ENCODE results near the gene ENC1. TPM values are rescaled to one million over a fixed set of nuclear protein-coding genes. Genes with fewer than 3 reads are reported as not detected.

Gene ENC1
- total RNA-seq, 2 experiments from 2014 or later, result 12.1 to 25.9 TPM

DNA sequence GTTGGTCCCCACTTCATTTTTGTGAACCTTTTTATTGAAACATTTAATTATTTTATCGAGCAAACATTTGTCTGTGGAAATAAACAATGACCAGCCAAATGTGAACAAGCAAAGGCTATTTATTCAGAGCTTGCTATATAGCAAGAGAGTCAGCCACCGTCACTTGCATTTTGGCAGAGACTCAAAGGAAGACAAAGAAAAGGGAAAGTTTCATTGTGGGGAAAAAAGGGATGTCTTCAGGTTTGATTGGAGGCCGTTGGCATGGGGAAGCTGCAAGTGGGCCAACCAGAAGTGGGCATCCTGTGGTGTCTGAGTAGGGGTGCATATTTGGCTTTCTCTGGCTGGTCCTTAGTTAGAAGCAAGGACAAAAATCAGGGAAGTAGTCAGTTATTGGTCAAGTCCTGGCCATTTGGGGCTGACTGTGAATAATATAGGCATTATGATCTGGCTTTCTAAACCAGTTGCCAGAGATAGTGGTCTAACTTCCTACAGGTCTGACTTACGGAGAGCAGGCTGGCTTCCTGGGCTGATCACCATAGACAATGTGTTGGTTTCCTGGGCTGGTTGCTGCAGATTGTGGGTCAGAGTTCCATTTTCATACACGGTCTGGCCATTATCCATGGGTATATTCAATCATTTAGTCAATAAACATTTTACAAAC lies 16.6 kb downstream of the ENC1 start:
- Histone ChIP-seq H3K79me2 (ENCODE audit: insufficient read depth, low read depth, low read length) (no peaks in the 10 kb centered on the region), H2AFZ (ENCODE audit: low read length) (no peak overlapping the region), H3K9me2 (ENCODE audit: insufficient read depth, low read length) (no peaks in the 10 kb centered on the region), H4K20me1 (ENCODE audit: insufficient read depth, low read length) (no peaks in the 10 kb centered on the region), H3K4me2 (ENCODE audit: low read length) (no peak overlapping the region), H3K4me3 (ENCODE audit: low read depth, low read length, poor library complexity, severe bottlenecking) (no peak overlapping the region), H3K36me3 (ENCODE audit: insufficient read depth, low read length) (no peaks in the 10 kb centered on the region), H3K9me3 (ENCODE audit: low read length) (no peaks in the 10 kb centered on the region), H3K27ac (ENCODE audit: low read depth, low read length, poor library complexity, severe bottlenecking) (no peak overlapping the region), H3K4me1 (ENCODE audit: insufficient read depth, low read length, poor library complexity, severe bottlenecking) (no peaks in the 10 kb centered on the region)
- CTCF ChIA-PET (ENCODE audit: unreplicated experiment), result no interaction called here
- POLR2A ChIA-PET, result no interaction called here
- BruUV-seq (replicated peaks), result no TSS peak
- TF ChIP-seq, protein P1, sequence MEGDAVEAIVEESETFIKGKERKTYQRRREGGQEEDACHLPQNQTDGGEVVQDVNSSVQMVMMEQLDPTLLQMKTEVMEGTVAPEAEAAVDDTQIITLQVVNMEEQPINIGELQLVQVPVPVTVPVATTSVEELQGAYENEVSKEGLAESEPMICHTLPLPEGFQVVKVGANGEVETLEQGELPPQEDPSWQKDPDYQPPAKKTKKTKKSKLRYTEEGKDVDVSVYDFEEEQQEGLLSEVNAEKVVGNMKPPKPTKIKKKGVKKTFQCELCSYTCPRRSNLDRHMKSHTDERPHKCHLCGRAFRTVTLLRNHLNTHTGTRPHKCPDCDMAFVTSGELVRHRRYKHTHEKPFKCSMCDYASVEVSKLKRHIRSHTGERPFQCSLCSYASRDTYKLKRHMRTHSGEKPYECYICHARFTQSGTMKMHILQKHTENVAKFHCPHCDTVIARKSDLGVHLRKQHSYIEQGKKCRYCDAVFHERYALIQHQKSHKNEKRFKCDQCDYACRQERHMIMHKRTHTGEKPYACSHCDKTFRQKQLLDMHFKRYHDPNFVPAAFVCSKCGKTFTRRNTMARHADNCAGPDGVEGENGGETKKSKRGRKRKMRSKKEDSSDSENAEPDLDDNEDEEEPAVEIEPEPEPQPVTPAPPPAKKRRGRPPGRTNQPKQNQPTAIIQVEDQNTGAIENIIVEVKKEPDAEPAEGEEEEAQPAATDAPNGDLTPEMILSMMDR (conservative IDR thresholded peaks at IDR 0.05; ENCODE audit: low read length), result no peak
- TF ChIP-seq EZH2phosphoT487 (IDR thresholded peaks at IDR 0.05; ENCODE audit: borderline replicate concordance, low read depth, low read length), result no peak
- no peak for DNase-seq (ENCODE audit: low spot score)
- intact Hi-C loops (cut with micrococcal nuclease; ENCODE audit: unreplicated experiment), result no loop called here

GRCh38 chr5:74623006-74623611 lies 17.4 kb downstream of the ENC1 start:
- H3K27ac ChIP-seq (ENCODE audit: low read depth, low read length, poor library complexity, severe bottlenecking), result no peak overlapping the region
- BruUV-seq (replicated peaks), result no TSS peak
- ChIA-PET CTCF (ENCODE audit: unreplicated experiment) (no interaction called here), POLR2A (no interaction called here)
- H3K36me3 ChIP-seq (ENCODE audit: insufficient read depth, low read length), result no peaks in the 10 kb centered on the region
- H3K4me2 ChIP-seq (ENCODE audit: low read length), result no peak overlapping the region
- intact Hi-C loops (cut with micrococcal nuclease; ENCODE audit: unreplicated experiment), result no loop called here
- H2AFZ ChIP-seq (ENCODE audit: low read length), result no peak overlapping the region
- DNase-seq (ENCODE audit: low spot score), result no peak
- TF ChIP-seq, protein P1 (conservative IDR thresholded peaks at IDR 0.05; ENCODE audit: low read length), result no peak
- TF ChIP-seq EZH2phosphoT487 (IDR thresholded peaks at IDR 0.05; ENCODE audit: borderline replicate concordance, low read depth, low read length), result no peak
- no peaks in the 10 kb centered on the region for H4K20me1 ChIP-seq (ENCODE audit: insufficient read depth, low read length)
- no peaks in the 10 kb centered on the region for H3K79me2 ChIP-seq (ENCODE audit: insufficient read depth, low read depth, low read length)
- no peaks in the 10 kb centered on the region for H3K4me1 ChIP-seq (ENCODE audit: insufficient read depth, low read length, poor library complexity, severe bottlenecking)
- H3K9me2 ChIP-seq (ENCODE audit: insufficient read depth, low read length), result no peaks in the 10 kb centered on the region
- no peaks in the 10 kb centered on the region for H3K9me3 ChIP-seq (ENCODE audit: low read length)
- no peak overlapping the region for H3K4me3 ChIP-seq (ENCODE audit: low read depth, low read length, poor library complexity, severe bottlenecking)

GRCh38 chr5:74622122-74622521 lies 18.4 kb downstream of the ENC1 start:
- H3K4me1 ChIP-seq (ENCODE audit: insufficient read depth, low read length, poor library complexity, severe bottlenecking), result no peaks in the 10 kb centered on the region
- no peaks in the 10 kb centered on the region for H4K20me1 ChIP-seq (ENCODE audit: insufficient read depth, low read length)
- no peaks in the 10 kb centered on the region for H3K9me2 ChIP-seq (ENCODE audit: insufficient read depth, low read length)
- no peaks in the 10 kb centered on the region for H3K9me3 ChIP-seq (ENCODE audit: low read length)
- H3K79me2 ChIP-seq (ENCODE audit: insufficient read depth, low read depth, low read length), result no peaks in the 10 kb centered on the region
- no peak overlapping the region for H3K4me3 ChIP-seq (ENCODE audit: low read depth, low read length, poor library complexity, severe bottlenecking)
- intact Hi-C loops (cut with micrococcal nuclease; ENCODE audit: unreplicated experiment), result no loop called here
- H3K36me3 ChIP-seq (ENCODE audit: insufficient read depth, low read length), result no peaks in the 10 kb centered on the region
- H2AFZ ChIP-seq (ENCODE audit: low read length), result no peak overlapping the region
- no peak overlapping the region for H3K27ac ChIP-seq (ENCODE audit: low read depth, low read length, poor library complexity, severe bottlenecking)
- BruUV-seq (replicated peaks), result no TSS peak
- CTCF ChIA-PET (ENCODE audit: unreplicated experiment), result no interaction called here
- POLR2A ChIA-PET, result no interaction called here
- no peak for DNase-seq (ENCODE audit: low spot score)
- H3K4me2 ChIP-seq (ENCODE audit: low read length), result no peak overlapping the region
- TF ChIP-seq EZH2phosphoT487 (IDR thresholded peaks at IDR 0.05; ENCODE audit: borderline replicate concordance, low read depth, low read length), result no peak
- TF ChIP-seq, protein P1 (conservative IDR thresholded peaks at IDR 0.05; ENCODE audit: low read length), result no peak
